HEK293 (cell line): Measurements from ENCODE around the gene FGFRL1.

Experiments
- MYNN ChIP-seq: fragments of 450-650 bp; formaldehyde crosslinking; IDR thresholded peaks from 2 replicates; pipeline ENCODE4 v1.5.1; 2016; ENCODE audit warnings: missing biosample characterization, missing genetic modification characterization, borderline replicate concordance
- TRIM28 ChIP-seq: IDR thresholded peaks from 2 replicates; pipeline ENCODE4 v1.6.1; 2011; ENCODE audit warnings: low read length, control low read depth, borderline replicate concordance
- ZBTB20 ChIP-seq: fragments of 450-650 bp; formaldehyde crosslinking; IDR thresholded peaks from 2 replicates; pipeline ENCODE4 v1.5.1; 2016; ENCODE audit warnings: missing biosample characterization, missing genetic modification characterization
- ZNF121 ChIP-seq: fragments of 450-650 bp; formaldehyde crosslinking; IDR thresholded peaks from 2 replicates; pipeline ENCODE4 v1.5.1; 2016; ENCODE audit warnings: missing biosample characterization, missing genetic modification characterization
- ZNF133 ChIP-seq: fragments of 450-650 bp; formaldehyde crosslinking; IDR thresholded peaks from 2 replicates; pipeline ENCODE4 v1.5.1; 2016; ENCODE audit warnings: missing biosample characterization, missing genetic modification characterization
- ZNF140 ChIP-seq: fragments of 450-650 bp; formaldehyde crosslinking; IDR thresholded peaks from 2 replicates; pipeline ENCODE4 v1.5.1; 2016; ENCODE audit warnings: missing biosample characterization, missing genetic modification characterization
- ZNF791 ChIP-seq: fragments of 450-650 bp; formaldehyde crosslinking; IDR thresholded peaks from 2 replicates; pipeline ENCODE4 v1.5.1; 2016; ENCODE audit warnings: missing biosample characterization, missing genetic modification characterization
- TF ChIP-seq, protein P1 (sequence below): fragments of 450-650 bp; formaldehyde crosslinking; IDR thresholded peaks from 2 replicates; pipeline ENCODE4 v1.5.1; 2016; ENCODE audit warnings: missing biosample characterization, missing genetic modification characterization

DNA sequence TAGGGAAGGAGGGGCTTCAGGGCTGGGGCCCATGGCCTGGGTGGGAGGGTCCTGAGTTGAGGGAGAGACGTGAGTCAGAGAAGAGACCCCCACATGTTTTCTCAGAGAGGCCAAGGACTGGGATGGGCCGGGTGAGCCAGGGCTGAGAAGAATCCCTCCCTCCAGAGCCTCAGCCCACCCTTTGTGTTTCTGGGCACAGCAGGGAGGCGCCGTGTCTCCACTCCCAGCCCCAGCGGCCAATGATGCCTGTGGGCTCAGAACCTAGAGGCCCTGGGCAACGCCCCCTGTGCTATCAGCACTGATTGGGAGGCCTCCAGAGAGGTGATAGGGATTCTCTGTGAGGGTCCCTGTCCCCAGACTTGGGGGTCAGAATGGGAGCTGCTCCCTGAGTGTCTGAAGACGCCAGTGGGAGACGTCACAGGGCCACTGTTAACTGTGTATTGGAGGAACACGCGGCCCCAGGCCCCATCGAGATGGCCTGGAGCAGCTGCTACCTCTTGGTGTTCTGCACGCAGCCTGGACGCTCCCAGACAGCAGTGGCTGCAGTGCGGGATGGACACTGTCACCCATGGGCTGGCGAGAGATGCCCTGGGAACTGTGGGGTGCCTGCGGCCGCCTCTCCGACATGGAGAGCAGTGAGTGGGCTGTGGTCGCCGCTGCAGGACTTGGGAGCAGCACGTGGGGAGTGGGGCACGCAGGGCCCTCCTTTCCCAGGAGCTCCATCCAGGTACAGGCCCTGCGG lies 8.5 kb downstream of the FGFRL1 start:
- TF ChIP-seq, protein P1, sequence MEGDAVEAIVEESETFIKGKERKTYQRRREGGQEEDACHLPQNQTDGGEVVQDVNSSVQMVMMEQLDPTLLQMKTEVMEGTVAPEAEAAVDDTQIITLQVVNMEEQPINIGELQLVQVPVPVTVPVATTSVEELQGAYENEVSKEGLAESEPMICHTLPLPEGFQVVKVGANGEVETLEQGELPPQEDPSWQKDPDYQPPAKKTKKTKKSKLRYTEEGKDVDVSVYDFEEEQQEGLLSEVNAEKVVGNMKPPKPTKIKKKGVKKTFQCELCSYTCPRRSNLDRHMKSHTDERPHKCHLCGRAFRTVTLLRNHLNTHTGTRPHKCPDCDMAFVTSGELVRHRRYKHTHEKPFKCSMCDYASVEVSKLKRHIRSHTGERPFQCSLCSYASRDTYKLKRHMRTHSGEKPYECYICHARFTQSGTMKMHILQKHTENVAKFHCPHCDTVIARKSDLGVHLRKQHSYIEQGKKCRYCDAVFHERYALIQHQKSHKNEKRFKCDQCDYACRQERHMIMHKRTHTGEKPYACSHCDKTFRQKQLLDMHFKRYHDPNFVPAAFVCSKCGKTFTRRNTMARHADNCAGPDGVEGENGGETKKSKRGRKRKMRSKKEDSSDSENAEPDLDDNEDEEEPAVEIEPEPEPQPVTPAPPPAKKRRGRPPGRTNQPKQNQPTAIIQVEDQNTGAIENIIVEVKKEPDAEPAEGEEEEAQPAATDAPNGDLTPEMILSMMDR (tag by site-specific recombination): no peak
- TF ChIP-seq ZNF791 (no peak), TRIM28 (no peak), ZNF121 (tag by site-specific recombination) (no peak), ZNF133 (no peak), ZBTB20 (tag by site-specific recombination) (no peak), ZNF140 (no peak), MYNN (tag by site-specific recombination) (no peak)
